Measurements from ENCODE around the gene CDK5. TPM values are rescaled to one million over a fixed set of nuclear protein-coding genes. Genes with fewer than 3 reads are reported as not detected.

The CDK5 gene
- total and polyA plus RNA-seq, 9 of the 15 experiments (the other 6 are each of a cell fraction or from before 2014, with no cell fraction given), result 3.2 to 38.0 (median 27.5) TPM

GRCh38 chr7:151056283-151056665, 1.4 kb downstream of the CDK5 start (continued):
- no peak for TF ChIP-seq ZNF316 (IDR thresholded peaks at IDR 0.05)
- TF ChIP-seq, protein P1, sequence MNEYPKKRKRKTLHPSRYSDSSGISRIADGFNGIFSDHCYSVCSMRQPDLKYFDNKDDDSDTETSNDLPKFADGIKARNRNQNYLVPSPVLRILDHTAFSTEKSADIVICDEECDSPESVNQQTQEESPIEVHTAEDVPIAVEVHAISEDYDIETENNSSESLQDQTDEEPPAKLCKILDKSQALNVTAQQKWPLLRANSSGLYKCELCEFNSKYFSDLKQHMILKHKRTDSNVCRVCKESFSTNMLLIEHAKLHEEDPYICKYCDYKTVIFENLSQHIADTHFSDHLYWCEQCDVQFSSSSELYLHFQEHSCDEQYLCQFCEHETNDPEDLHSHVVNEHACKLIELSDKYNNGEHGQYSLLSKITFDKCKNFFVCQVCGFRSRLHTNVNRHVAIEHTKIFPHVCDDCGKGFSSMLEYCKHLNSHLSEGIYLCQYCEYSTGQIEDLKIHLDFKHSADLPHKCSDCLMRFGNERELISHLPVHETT (CRISPR knock-in tag; conservative IDR thresholded peaks at IDR 0.05 in 1 of 2, IDR thresholded peaks at IDR 0.05 in 1 of 2), result no peak
- TF ChIP-seq NUFIP1 (IDR thresholded peaks at IDR 0.05; ENCODE audit: partially characterized antibody), result no peak
- no peak for TF ChIP-seq FOS (IDR thresholded peaks at IDR 0.05; ENCODE audit: extremely low read depth, insufficient read length)
- TF ChIP-seq TEAD4 (IDR thresholded peaks at IDR 0.05; ENCODE audit: low read length), result 0 out of 2 replicates have a peak, but pooled peaks have one; percentile 12
- 0 out of 2 replicates have a peak, but pooled peaks have one; percentile 39 for TF ChIP-seq TEAD4 (CRISPR knock-in tag; IDR thresholded peaks at IDR 0.05; ENCODE audit: borderline replicate concordance)
- no peak for TF ChIP-seq SMAD3 (CRISPR knock-in tag; conservative IDR thresholded peaks at IDR 0.05)
- no peak for TF ChIP-seq ZNF644 (tag; IDR thresholded peaks at IDR 0.05; ENCODE audit: low read depth)
- no peak for TF ChIP-seq TEAD2 (tag; IDR thresholded peaks at IDR 0.05)
- peak in 1 of 2 experiments; percentile 54; a peak in 1 of 4 replicates for TF ChIP-seq ARNT (IDR thresholded peaks at IDR 0.05)
- TF ChIP-seq, protein P2, sequence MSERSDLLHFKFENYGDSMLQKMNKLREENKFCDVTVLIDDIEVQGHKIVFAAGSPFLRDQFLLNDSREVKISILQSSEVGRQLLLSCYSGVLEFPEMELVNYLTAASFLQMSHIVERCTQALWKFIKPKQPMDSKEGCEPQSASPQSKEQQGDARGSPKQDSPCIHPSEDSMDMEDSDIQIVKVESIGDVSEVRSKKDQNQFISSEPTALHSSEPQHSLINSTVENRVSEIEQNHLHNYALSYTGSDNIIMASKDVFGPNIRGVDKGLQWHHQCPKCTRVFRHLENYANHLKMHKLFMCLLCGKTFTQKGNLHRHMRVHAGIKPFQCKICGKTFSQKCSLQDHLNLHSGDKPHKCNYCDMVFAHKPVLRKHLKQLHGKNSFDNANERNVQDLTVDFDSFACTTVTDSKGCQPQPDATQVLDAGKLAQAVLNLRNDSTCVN (CRISPR knock-in tag; IDR thresholded peaks at IDR 0.05), result no peak
- no peak for TF ChIP-seq NCOR1 (IDR thresholded peaks at IDR 0.05)
- no peak for TF ChIP-seq NR2C2 (CRISPR knock-in tag; IDR thresholded peaks at IDR 0.05)
- TF ChIP-seq NR2C2 (tag; IDR thresholded peaks at IDR 0.05), result peak; percentile 58; the same call in 1 of the 2 replicates
- TF ChIP-seq ZNF124 (CRISPR knock-in tag; IDR thresholded peaks at IDR 0.05), result no peak
- no peak for TF ChIP-seq GABPB2 (CRISPR knock-in tag; conservative IDR thresholded peaks at IDR 0.05)
- TF ChIP-seq ARHGAP35 (IDR thresholded peaks at IDR 0.05; ENCODE audit: partially characterized antibody), result no peak
- TF ChIP-seq PURB (CRISPR knock-in tag; IDR thresholded peaks at IDR 0.05; ENCODE audit: low read depth), result no peak
- TF ChIP-seq E2F5 (CRISPR knock-in tag; IDR thresholded peaks at IDR 0.05), result 0 out of 2 replicates have a peak, but pooled peaks have one; percentile 80
- no peak for TF ChIP-seq ZC3H11A (IDR thresholded peaks at IDR 0.05; ENCODE audit: low read depth, low read length)
- peak; percentile 66 for TF ChIP-seq CREM (IDR thresholded peaks at IDR 0.05; ENCODE audit: low read depth)
- TF ChIP-seq, protein P3, sequence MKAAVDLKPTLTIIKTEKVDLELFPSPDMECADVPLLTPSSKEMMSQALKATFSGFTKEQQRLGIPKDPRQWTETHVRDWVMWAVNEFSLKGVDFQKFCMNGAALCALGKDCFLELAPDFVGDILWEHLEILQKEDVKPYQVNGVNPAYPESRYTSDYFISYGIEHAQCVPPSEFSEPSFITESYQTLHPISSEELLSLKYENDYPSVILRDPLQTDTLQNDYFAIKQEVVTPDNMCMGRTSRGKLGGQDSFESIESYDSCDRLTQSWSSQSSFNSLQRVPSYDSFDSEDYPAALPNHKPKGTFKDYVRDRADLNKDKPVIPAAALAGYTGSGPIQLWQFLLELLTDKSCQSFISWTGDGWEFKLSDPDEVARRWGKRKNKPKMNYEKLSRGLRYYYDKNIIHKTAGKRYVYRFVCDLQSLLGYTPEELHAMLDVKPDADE (conservative IDR thresholded peaks at IDR 0.05; ENCODE audit: control insufficient read depth, low read depth, low read length), result no peak
- TF ChIP-seq IRF2 (CRISPR knock-in tag; IDR thresholded peaks at IDR 0.05), result no peak
- no peak for TF ChIP-seq KAT2B (IDR thresholded peaks at IDR 0.05; ENCODE audit: low read depth, low read length)
- no peak for TF ChIP-seq ILF3 (IDR thresholded peaks at IDR 0.05; ENCODE audit: borderline replicate concordance)
- TF ChIP-seq ARID1B (IDR thresholded peaks at IDR 0.05), result no peak
- no peak for TF ChIP-seq SPI1 (IDR thresholded peaks at IDR 0.05; ENCODE audit: borderline replicate concordance, low read depth, low read length)
- no peak for TF ChIP-seq FOSL1 (tag; conservative IDR thresholded peaks at IDR 0.05)

Measured in K562 (cell line).